HFF-Myc (cell line): ENCODE results near the gene ZNF302.
A peak's percentile ranks its signal among the peaks of the same experiment; 100 is the strongest.

Source experiments
- DNase-seq: peaks from one replicate; pipeline ENCODE4 v3.0.0-alpha.2; 2011; ENCODE audit warnings: low read depth; ENCODE audit errors: extremely low read depth
- H3K4me3 ChIP-seq: replicated peaks from 2 replicates; pipeline ENCODE4 v1.5.1; 2011; ENCODE audit warnings: low read depth, mild to moderate bottlenecking, control low read depth, low read length
- CTCF ChIP-seq: IDR thresholded peaks from 2 replicates; pipeline ENCODE4 v1.5.1; 2012; ENCODE audit warnings: mild to moderate bottlenecking, low read depth, low read length, control low read depth; ENCODE audit errors: missing control alignments

Gene ZNF302

GRCh38 chr19:34734537-34735103, 57.1 kb downstream of the ZNF302 start:
- peak; percentile 43 for DNase-seq
- H3K4me3 ChIP-seq: peak overlapping the region; percentile 53
- no peak for TF ChIP-seq CTCF
